HG02870 (cell line): ENCODE results near the gene SLC10A3.

Experiments used
- ATAC-seq: cut with Tn5 transposase; IDR thresholded peaks from one replicate; pipeline ENCODE4 v1.9.1; 2021; ENCODE audit warnings: mild to moderate bottlenecking, moderate library complexity; ENCODE audit not compliant: unreplicated experiment

The SLC10A3 gene

GRCh38 chrX:154466036-154466435 lies 24.4 kb downstream of the SLC10A3 start:
- ATAC-seq: no peak

GRCh38 chrX:154465601-154466000 lies 24.8 kb downstream of the SLC10A3 start:
- ATAC-seq: no peak

DNA sequence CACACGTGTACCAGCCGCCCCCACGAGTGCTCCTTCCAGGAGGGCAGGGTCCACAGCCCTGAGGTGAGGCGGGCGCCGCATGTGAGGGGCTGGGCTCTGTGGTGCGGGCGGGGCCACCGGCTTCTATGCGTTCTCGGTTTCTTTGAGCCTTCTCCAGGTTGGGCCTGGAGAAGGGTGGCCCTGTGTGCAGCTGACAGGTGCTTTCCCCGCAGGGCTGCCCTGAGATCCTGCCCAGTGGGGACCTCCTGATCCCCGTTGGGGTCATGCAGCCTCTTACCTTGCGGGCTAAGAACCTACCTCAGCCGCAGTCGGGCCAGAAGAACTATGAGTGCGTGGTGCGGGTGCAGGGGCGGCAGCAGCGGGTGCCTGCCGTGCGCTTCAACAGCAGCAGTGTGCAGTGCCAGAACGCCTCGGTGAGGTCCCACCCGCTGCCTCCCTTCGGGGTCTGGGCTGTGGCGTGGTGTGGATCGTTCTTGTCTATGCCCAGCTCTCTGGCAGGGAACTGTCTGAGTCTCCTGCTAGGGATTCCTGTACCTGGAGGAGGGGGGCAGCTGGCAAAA lies 25.5 kb downstream of the SLC10A3 start:
- no peak for ATAC-seq

DNA sequence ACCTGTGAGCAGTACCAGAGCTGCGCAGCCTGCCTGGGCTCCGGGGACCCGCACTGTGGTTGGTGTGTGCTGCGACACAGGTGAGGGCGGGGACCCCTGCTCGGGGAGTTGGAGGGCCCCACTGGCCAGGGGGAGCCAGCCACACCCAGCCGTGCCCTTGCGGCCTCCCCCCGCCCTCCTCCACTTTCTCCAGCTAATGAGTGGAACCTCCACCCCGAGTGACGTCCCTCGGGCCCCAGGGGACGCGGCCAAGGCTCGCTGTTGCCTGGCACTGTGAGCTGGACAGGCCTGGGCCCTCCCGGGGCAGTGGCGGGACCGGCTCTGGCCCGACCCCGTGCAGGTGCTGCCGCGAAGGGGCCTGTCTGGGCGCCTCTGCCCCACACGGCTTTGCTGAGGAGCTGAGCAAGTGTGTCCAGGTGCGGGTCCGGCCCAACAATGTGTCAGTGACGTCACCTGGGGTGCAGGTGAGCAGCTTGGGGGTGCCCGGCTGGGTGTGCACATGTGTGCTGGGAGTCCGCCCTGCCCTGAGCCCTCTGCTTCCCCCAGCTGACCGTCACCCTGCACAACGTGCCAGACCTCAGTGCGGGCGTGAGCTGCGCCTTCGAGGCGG lies 26.7 kb downstream of the SLC10A3 start:
- ATAC-seq: no peak

DNA sequence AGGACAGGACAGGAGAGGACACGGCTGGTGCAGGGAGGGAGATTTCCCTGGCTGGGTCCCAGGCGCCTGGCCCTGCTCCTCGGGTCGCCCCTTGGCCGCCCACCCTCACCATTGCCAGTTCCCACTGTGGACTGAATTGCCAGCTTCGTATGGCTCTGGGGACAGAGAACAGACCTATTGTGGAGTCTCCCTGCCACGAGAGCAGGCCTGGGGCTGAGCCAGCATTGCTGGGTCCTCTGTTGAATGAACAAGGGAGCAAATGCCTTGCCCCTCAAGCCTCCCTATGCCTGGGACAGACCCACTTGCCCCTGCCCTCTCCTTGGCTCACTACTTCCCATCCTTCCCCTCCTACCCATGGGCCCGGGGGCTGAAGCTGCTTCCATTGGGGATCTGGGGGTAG lies 28.0 kb downstream of the SLC10A3 start:
- no peak for ATAC-seq

DNA sequence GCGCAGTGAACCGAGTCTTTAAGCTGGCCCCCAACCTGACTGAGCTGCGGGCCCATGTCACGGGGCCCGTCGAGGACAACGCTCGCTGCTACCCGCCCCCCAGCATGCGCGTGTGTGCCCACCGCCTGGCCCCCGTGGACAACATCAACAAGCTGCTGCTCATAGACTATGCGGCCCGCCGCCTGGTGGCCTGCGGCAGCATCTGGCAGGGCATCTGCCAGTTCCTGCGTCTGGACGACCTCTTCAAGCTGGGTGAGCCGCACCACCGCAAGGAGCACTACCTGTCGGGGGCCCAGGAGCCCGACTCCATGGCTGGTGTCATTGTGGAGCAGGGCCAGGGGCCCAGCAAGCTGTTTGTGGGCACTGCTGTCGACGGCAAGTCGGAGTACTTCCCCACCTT lies 30.1 kb downstream of the SLC10A3 start:
- no peak for ATAC-seq

DNA sequence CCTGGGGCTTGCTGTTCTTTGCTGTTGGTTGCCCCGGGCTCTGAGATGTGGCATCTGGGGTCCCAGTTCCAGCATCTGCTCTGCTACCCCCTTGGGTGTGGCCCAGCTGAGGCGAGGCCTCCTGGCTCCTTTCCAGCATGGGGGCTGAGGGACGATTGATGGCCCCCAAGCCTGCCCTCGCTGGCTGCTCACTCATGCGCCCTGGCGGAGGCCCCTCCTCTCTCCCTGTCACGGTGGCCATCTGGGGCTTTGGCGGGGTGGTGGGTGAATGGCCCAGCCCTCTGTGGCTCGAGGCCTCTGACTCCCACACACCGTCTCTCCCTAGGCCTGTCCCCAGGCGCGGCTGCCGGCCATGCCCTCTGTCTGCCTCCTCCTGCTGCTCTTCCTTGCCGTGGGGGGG lies 30.6 kb downstream of the SLC10A3 start:
- ATAC-seq: no peak

- ATAC-seq: no peak
Observed at GRCh38 chrX:154458954-154459778, 31.3 kb downstream of the SLC10A3 start.

DNA sequence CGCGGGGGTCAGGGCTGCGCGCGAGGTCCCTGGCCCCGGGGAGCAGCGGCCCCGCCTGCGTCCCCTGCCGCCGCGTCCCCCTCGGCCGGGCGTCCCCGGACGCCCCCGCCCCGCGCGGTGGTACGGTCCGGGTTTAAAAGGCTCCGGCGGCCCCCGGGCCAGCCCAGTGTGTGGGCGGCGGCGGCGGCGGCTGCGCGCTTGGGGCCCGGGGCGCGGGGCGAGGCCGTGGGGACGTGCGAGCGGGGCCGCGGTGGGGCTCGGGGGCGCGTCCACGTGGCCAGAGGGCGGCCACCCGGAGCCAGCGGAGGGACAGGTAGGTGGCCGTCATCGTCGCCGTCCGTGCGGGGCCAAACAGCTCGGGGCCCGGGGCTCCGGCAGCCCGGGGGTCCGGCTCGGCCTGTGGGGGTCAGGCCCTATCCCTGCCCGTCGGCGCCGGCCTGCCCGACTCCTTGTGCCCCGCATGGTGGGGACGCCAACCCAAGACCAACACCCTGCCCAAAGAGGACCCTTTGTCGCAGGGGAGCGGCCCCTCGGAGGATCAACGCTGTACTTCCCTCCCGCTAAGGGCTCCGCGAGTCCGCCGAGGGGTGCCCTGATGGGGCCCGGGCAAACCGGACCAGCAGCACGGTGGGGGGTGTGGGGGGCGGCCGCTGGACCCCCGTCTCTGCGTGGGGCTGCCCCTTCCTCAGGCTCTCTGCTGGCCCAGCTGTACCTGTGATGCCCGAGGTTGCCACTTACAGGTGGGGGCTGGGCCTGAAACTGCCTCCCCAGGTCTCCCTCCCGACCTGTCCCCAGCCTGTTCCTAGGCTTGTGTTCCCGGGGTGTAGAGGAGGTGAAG lies 32.1 kb downstream of the SLC10A3 start, which contains the start of gene PLXNA3:
TSS of gene PLXNA3 (plus strand) at position 166 of the 838 bp plus-strand sequence. CDS start 1,903 bp downstream, outside the sequence.
- no peak for ATAC-seq

- ATAC-seq: no peak
Observed at GRCh38 chrX:154457491-154458115, 32.8 kb downstream of the SLC10A3 start.

GRCh38 chrX:154452823-154453222 lies 37.6 kb downstream of the SLC10A3 start:
- ATAC-seq: no peak

GRCh38 chrX:154450312-154450711 lies 40.1 kb downstream of the SLC10A3 start:
- ATAC-seq: no peak

GRCh38 chrX:154449618-154450017 lies 40.8 kb downstream of the SLC10A3 start:
- no peak for ATAC-seq

- ATAC-seq: no peak
Observed at GRCh38 chrX:154448484-154448883, 41.9 kb downstream of the SLC10A3 start.

- ATAC-seq: no peak
Observed at GRCh38 chrX:154446430-154446829, 44.0 kb downstream of the SLC10A3 start.

- ATAC-seq: no peak
Observed at GRCh38 chrX:154445776-154446175, 44.7 kb downstream of the SLC10A3 start.

DNA sequence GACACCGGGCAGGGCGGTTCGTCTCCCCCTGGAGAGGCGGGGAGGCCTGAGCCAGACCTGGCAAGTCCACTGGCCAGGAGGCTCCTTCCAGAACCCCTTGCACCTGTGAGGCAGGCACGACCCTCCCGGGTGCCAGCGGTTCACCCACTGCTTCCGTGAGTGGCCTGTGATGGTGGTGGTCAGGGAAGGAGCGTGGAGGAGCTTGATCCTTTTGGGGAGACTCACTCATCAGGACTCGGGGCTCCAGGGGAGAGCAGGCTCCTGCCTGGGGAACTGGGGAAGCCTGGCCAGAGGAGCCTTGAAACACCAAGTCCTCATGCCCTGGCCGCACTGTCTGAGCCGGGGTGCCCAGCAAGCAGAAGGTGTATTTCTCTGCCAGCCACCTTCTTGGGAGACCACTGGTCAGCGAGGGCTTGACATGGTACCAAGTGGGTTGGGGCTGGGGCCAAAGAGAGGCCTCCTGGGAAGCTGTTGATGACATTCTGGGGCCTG lies 45.6 kb downstream of the SLC10A3 start:
- no peak for ATAC-seq

DNA sequence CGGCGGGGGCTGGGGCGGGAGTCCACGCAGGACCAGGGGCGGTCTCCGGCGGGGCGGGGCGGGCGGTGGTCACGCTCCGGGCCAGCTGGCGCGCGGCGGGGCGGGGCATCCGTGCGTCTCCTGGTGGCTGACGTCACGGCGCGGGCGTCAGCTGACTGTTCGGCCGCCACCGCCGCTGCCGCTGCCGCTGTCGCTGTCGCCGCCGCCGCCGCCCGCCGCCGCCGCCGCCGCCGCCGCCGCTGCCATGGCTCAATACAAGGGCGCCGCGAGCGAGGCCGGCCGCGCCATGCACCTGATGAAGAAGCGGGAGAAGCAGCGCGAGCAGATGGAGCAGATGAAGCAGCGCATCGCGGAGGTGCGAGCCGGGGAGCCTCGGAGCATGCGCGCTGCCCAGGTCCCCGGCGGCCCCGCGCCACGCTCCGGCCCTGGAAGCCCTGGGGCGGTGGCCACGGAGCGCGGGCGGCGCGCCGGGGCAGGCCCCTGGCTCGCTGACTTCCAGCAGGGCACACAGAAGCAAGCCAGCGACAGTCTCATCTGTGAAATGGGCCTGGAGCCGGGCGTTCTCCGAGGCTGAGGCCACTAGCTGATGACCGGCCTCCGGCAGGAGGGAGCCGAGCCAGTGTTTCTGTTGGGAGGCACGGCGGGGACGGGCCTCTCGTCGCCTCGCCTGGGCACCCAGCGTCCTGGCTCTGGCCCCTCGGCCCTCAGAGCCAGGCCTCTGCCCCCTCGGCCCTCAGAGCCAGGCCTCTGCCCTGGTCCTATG lies 46.3 kb downstream of the SLC10A3 start, which contains the start of gene FAM50A:
TSS of gene FAM50A (plus strand) at position 150 of the 763 bp plus-strand sequence. CDS start at position 245, 95 bp downstream.
- peak; percentile 59 for ATAC-seq

DNA sequence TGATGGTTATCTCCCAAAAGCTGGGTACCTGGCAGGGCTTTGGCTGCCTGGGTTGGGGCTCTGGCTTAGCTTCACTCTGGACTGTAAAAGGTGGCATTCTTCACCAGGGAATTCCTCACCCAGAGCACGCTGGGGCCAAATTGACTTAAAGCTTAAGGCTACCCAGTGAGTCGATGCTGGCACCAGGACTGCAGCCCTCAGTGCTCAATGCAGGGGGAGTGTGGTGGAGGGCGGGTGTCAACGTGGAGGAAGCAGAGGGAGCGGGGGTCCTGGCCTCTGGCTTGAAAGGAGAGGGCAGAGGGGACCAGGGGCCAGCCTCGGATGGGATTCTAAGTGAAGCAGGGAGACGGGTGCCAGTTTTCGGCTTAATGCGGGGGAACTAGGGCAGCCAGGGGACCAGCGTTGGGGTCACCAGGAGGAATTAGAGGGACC lies 46.9 kb downstream of the SLC10A3 start:
- no peak for ATAC-seq
